GM19099 (cell line): Measurements from ENCODE around the gene HPSE2.

Experiments used
- POLR2A ChIP-seq: IDR thresholded peaks from 3 replicates; pipeline ENCODE4 v1.6.1; 2011; ENCODE audit warnings: low read depth; ENCODE audit not compliant: insufficient read length; ENCODE audit errors: extremely low read depth

The HPSE2 gene

GRCh38 chr10:99080275-99080945, 155.2 kb downstream of the HPSE2 start:
- TF ChIP-seq POLR2A, result no peak

DNA sequence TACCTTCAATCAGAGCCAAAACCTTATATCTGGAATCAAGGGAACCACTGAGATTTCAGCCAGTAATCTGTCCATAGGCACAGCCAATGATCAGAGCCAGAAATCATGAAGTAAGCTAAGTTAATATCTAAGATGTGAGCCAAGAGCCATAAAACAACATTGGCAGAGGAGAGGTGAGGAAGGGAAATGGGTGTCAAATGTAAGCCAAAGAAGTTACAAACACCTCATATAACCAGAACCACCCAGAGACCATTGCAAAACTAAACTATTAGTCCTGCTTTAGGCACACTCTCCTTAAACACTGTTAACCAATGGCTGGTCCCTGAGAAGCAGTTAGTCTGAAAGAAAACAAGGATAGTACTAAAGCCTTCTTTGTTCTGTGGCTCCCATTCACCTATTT, 173.1 kb downstream of the HPSE2 start:
- no peak for TF ChIP-seq POLR2A

DNA sequence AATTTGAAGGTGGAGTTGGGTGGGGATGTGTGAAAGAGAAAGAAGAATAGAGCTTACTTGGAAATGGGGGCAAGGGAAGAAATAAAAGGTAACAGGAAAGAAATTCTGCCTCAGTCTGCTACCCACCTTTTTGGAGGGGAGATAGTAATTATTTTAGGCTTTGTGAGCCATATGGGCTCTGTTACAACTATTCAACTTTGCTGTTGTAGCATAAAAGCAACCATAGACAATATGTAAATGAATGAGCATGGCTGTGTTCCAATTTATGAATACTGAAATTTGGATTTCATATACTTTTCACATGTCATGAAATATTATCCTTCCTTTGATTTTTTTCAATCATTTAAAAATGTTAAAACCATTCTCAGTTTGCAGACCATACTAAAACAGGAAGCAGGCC, 176.9 kb downstream of the HPSE2 start:
- no peak for TF ChIP-seq POLR2A

DNA sequence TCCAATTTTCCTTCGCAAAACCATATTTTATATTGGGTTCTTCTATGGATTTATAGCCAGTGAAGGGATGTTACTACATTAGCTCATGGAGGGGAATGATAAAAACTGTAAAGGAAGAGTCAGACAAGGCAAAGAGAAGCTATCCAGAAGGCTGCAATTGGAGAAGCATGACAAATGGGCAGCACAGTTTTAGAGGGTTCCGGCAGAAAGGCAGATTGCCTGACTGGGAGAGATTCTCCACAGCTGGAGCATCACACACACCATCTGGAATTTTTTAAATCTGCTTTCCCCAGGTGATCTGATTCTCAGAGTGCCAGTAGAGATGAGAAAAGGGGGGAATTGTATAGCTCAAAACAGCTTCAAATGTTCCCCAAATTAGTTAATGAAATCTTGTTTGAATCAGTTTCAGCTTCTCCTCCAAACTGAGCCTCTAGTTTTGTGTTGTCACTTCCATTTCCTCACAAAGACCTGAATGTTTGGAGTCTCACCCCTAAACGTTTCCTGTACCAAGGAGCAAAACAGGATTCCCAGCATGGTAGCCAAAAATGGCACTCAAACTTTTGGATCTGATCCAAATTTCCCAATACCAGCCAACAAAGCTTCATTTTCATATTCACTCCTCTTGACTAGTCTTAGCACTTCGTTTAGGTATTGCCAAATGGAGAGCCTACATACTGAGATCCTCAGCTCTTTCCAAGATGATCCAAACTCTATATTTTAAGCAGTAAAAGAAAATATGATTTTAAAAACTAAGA, 177.5 kb downstream of the HPSE2 start:
- no peak for TF ChIP-seq POLR2A

- no peak for TF ChIP-seq POLR2A
Observed at GRCh38 chr10:99045671-99046070, 190.0 kb downstream of the HPSE2 start.

- no peak for TF ChIP-seq POLR2A
Observed at GRCh38 chr10:99042051-99042771, 193.4 kb downstream of the HPSE2 start.

DNA sequence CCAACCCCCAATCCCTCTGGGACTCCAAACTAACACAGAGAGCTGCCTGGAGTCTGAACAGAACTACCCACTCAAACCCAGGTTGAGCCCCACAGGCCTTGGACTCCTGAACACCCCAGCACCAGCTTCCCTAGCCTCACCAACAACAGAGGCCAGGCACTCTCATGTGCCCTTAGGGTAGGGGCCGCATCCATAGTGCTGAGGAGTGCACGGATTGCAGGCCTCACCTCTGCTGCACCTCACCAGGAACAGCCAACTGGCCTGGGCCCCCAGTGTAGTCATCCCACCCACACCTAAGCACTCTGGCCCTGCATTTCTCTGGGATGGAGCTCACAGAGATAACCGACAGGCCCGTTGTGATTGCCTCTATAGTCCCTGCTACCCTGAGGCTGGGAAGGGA, 194.2 kb downstream of the HPSE2 start:
- TF ChIP-seq POLR2A, result no peak

GRCh38 chr10:99013885-99014284, 221.8 kb downstream of the HPSE2 start:
- TF ChIP-seq POLR2A, result no peak

DNA sequence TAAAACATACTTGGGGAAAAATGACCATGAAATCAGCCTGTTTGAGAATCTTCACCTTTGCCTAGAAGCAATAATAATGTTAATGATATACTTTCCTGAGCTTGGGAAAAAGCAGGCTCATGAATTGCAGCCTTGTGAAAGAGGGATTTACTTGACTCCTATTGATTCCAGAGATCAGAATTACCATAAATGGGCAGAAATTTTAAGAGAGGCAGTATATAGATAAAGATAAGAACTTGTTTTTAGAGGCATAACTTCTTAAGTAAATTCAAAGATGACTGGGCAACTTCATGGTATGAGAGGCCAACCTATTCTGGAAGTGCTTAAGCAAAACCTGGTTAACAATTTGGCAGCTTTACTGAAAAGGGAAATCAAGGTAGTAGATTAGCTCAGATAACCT, 225.4 kb downstream of the HPSE2 start:
- no peak for TF ChIP-seq POLR2A

- no peak for TF ChIP-seq POLR2A
Observed at GRCh38 chr10:99008054-99008453, 227.6 kb downstream of the HPSE2 start.

- no peak for TF ChIP-seq POLR2A
Observed at GRCh38 chr10:99007457-99007856, 228.2 kb downstream of the HPSE2 start.

DNA sequence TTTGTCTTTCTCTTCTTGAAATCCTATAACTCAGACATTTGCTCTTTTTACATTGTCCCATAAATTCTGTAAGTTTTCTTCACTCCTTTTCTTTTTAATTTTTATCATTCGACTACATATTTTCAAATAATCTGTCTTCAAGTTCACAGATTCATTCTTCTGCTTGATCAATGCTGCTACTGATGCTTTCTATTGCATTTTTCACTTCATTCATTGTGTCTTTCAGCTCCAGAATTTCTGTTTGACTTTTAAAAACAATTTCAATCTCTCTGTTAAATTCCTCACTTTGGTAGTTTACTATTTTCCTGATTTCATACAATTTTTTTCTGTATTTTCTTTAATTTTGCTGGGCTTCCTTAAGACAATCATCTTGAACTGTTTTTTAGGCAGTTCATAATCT, 230.4 kb downstream of the HPSE2 start:
- no peak for TF ChIP-seq POLR2A

DNA sequence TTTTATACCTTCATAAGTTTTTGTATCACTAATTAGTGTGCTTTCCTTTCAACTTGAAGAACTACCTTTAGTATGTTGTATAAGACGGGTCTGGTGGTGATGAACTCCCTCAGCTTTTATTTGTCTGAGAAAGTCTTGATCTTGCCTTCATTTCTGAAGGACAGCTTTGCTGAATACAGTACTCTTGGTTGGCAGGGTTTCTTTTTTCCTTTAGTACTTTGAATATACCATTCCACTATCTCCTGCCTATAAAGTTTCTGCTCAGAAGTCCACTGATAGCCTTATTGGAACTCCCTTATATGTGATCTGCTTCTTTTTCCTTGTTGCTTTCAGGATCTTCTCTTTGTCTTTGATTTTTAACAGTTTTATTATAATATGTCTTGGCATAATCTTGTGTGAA, 230.9 kb downstream of the HPSE2 start:
- TF ChIP-seq POLR2A, result no peak

- no peak for TF ChIP-seq POLR2A
Observed at GRCh38 chr10:99002392-99002791, 233.3 kb downstream of the HPSE2 start.

- TF ChIP-seq POLR2A, result no peak
Observed at GRCh38 chr10:98997596-98997995, 238.1 kb downstream of the HPSE2 start.

- TF ChIP-seq POLR2A, result no peak
Observed at GRCh38 chr10:98994030-98994429, 241.6 kb downstream of the HPSE2 start.
